ENCODE data around the gene COL13A1. TPM values are rescaled to one million over a fixed set of nuclear protein-coding genes. Genes with fewer than 3 reads are reported as not detected.

The COL13A1 gene
- total and polyA plus RNA-seq, 2 experiments from 2014 or later: 5.2 to 8.6 TPM

DNA sequence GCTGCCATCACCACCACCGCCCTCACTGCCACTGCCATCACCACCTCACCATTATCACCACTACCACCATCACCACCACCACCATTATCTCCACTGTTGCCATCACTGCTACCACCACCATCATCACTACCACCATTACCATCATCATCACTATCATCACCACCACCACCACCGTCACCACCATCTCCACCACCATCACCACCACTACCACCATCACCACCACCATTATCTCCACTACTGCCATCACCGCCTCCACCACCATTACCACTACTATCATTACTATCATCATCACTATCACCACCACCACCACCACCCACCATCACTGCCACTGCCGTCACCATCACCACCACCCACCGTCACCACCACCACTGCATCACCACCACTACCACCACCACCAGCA lies 9.9 kb upstream of the COL13A1 start (continued):
- TF ChIP-seq ZNF114 (CRISPR knock-in tag; IDR thresholded peaks at IDR 0.05): no peak

DNA sequence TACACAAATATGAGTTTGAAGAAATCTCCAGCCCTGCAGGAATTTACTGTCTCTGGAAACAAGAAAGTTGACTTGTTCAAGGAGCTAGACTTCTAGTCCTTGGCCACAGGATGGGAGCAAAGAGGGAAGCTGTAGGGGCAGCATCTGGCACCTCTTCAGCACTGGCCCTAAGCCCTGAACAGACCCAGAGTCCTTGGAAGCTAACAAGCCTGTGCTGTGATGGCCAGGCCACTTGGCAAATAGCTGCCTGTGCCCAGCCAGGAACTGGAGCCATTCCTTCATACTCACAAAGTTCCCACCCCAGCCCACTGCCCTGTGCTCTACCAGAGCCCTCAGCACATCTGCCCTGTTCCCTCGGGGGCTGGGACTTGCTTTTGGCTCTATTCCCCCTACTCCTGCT lies 9.4 kb upstream of the COL13A1 start:
- H3K4me3 Mint-ChIP-seq: no peak overlapping the region
- ATAC-seq (no peak), DNase-seq (ENCODE audit: low spot score) (no peak)
- Histone ChIP-seq H3K4me3 (no peak overlapping the region), H3K9me2 (ENCODE audit: insufficient read depth) (no peaks in the 10 kb centered on the region; the same call in 1 of the 2 replicates), H3K79me2 (replicated peaks; ENCODE audit: insufficient read depth) (no peaks in the 10 kb centered on the region), H3K27ac (ENCODE audit: low read depth) (no peak overlapping the region), H3F3A (replicated peaks; ENCODE audit: low read depth) (no peaks in the 10 kb centered on the region), H3K27me3 (ENCODE audit: insufficient read depth) (no peaks in the 10 kb centered on the region), H4K20me1 (replicated peaks; ENCODE audit: insufficient read depth) (no peaks in the 10 kb centered on the region), H3K4me1 (ENCODE audit: insufficient read depth) (no peaks in the 10 kb centered on the region; the same call in 1 of the 2 replicates), H3K4me2 (no peak overlapping the region), H2AFZ (no peak overlapping the region), H3K36me3 (ENCODE audit: insufficient read depth) (no peaks in the 10 kb centered on the region)
- H3K36me3 Mint-ChIP-seq (ENCODE audit: low read depth): no peaks in the 10 kb centered on the region; the same call in 2 of the 3 replicates
- TF ChIP-seq ZNF462 (CRISPR knock-in tag; IDR thresholded peaks at IDR 0.05) (no peak), EZH2 (IDR thresholded peaks at IDR 0.05; ENCODE audit: low read depth, unreplicated experiment) (no peak), NANOG (IDR thresholded peaks at IDR 0.05; ENCODE audit: borderline replicate concordance) (no peak), STAT1 (IDR thresholded peaks at IDR 0.05; ENCODE audit: unreplicated experiment) (no peak), ZNF114 (CRISPR knock-in tag; IDR thresholded peaks at IDR 0.05) (no peak), EZH2phosphoT487 (IDR thresholded peaks at IDR 0.05; ENCODE audit: unreplicated experiment) (no peak), POLR2AphosphoS5 (IDR thresholded peaks at IDR 0.05; ENCODE audit: low read depth) (no peak), CREB1 (CRISPR knock-in tag; IDR thresholded peaks at IDR 0.05; ENCODE audit: low read depth) (no peak), ZNF331 (CRISPR knock-in tag; IDR thresholded peaks at IDR 0.05; ENCODE audit: low read depth) (no peak), REST (IDR thresholded peaks at IDR 0.05; ENCODE audit: unreplicated experiment) (no peak), ETS1 (IDR thresholded peaks at IDR 0.05) (no peak)
- TF ChIP-seq, protein P1, sequence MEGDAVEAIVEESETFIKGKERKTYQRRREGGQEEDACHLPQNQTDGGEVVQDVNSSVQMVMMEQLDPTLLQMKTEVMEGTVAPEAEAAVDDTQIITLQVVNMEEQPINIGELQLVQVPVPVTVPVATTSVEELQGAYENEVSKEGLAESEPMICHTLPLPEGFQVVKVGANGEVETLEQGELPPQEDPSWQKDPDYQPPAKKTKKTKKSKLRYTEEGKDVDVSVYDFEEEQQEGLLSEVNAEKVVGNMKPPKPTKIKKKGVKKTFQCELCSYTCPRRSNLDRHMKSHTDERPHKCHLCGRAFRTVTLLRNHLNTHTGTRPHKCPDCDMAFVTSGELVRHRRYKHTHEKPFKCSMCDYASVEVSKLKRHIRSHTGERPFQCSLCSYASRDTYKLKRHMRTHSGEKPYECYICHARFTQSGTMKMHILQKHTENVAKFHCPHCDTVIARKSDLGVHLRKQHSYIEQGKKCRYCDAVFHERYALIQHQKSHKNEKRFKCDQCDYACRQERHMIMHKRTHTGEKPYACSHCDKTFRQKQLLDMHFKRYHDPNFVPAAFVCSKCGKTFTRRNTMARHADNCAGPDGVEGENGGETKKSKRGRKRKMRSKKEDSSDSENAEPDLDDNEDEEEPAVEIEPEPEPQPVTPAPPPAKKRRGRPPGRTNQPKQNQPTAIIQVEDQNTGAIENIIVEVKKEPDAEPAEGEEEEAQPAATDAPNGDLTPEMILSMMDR (conservative IDR thresholded peaks at IDR 0.05; ENCODE audit: low read depth in 2 of 2): no peak
- 0 out of 3 replicates have a peak, but pooled peaks cover 3% of the 10 kb centered on the region for H3K4me1 Mint-ChIP-seq
- no peak overlapping the region for H3K27ac Mint-ChIP-seq
- peaks cover 5% of the 10 kb centered on the region for H3K27me3 Mint-ChIP-seq (ENCODE audit: insufficient read depth, low read depth, poor library complexity)
- H3K9me3 Mint-ChIP-seq: peaks cover 9% of the 10 kb centered on the region; the same call in 2 of the 3 replicates
